Gastrocnemius medialis (tissue), 4 donors: ENCODE results near the gene LILRB2.
"Not testable (repeated sequence)": the region's sequence is repeated elsewhere in the genome, so short reads cannot be mapped to it uniquely, and the experiment has no call there.

Source experiments
- CTCF ChIP-seq, 5 experiments: fragments of 450-650 bp in 3 of 5; fragments of 200-600 bp in 2 of 5; sonication (generic) in 2 of 5; IDR thresholded peaks in 4 of 5; conservative IDR thresholded peaks in 1 of 5; 1 replicate in 4 of 5; 2 replicates in 1 of 5; pipeline ENCODE4 v1.5.1; 2016 to 2019; ENCODE audit warnings: antibody characterized with exemption in 5 of 5, mild to moderate bottlenecking in 3 of 5, moderate library complexity in 3 of 5
- POLR2A ChIP-seq, 2 donors: fragments of 450-650 bp; IDR thresholded peaks; one replicate each; pipeline ENCODE4 v1.6.1; 2017; ENCODE audit warnings: antibody characterized with exemption in 2 of 2, mild to moderate bottlenecking in 2 of 2, moderate library complexity in 2 of 2

DNA sequence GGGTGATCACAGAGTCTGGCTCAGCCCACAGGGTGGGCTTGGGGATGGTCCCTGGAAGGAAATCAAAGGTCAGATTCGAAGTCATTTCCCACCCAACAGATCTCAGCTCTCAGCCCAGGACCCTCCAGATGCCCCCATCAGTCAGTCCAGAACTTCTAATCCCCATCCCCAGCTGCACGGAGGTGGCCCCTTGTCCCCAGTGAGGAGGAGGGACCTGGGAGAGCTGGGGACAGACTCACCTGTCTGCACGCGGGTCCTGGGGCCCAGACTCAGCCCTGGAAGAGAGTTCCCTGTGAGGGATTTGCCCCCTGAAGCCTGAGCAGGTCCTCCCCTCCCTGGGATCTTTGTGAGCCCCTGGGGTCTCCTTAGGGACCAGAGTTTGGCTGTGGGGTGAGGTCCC, 885 bp downstream of the LILRB2 start:
- not testable (repeated sequence) for TF ChIP-seq CTCF (IDR thresholded peaks at IDR 0.05 in 4 of 5, conservative IDR thresholded peaks at IDR 0.05 in 1 of 5); POLR2A (IDR thresholded peaks at IDR 0.05)
